Measurements from ENCODE around the gene PHF21B.

PHF21B gene

GRCh38 chr22:45000330-45000729 is 9.5 kb downstream of the PHF21B start:
- no peak overlapping the region for H3K4me2 ChIP-seq (ENCODE audit: low read length)
- H3K9me3 ChIP-seq (ENCODE audit: low read length): no peaks in the 10 kb centered on the region
- no peak overlapping the region for H3K4me3 ChIP-seq (ENCODE audit: low read depth, low read length, poor library complexity, severe bottlenecking)
- no peaks in the 10 kb centered on the region for H3K27me3 ChIP-seq (ENCODE audit: insufficient read depth, low read length)
- TF ChIP-seq EZH2 (IDR thresholded peaks at IDR 0.05; ENCODE audit: borderline replicate concordance, low read length) (no peak), CTCF (IDR thresholded peaks at IDR 0.05; ENCODE audit: low read length) (no peak)
- no peak overlapping the region for H3K27ac ChIP-seq (ENCODE audit: low read depth, low read length, poor library complexity, severe bottlenecking)
- no peak overlapping the region for H3K9ac ChIP-seq (ENCODE audit: low read length)
- H4K20me1 ChIP-seq (ENCODE audit: insufficient read depth, low read length): no peaks in the 10 kb centered on the region
- H3K4me1 ChIP-seq (ENCODE audit: insufficient read depth, low read length, severe bottlenecking): no peaks in the 10 kb centered on the region
- no peaks in the 10 kb centered on the region for H3K79me2 ChIP-seq (ENCODE audit: insufficient read depth, low read length)
- no peaks in the 10 kb centered on the region for H3K9me2 ChIP-seq (ENCODE audit: low read depth, low read length)
- H3K36me3 ChIP-seq (ENCODE audit: insufficient read depth, low read length): no peaks in the 10 kb centered on the region
- H2AFZ ChIP-seq (ENCODE audit: low read length): no peak overlapping the region
- H3F3A ChIP-seq (ENCODE audit: insufficient read depth, low read length): no peaks in the 10 kb centered on the region

- Histone ChIP-seq H3K9ac (ENCODE audit: low read length) (no peak overlapping the region), H3K27me3 (ENCODE audit: insufficient read depth, low read length) (no peaks in the 10 kb centered on the region), H3K4me3 (ENCODE audit: low read depth, low read length, poor library complexity, severe bottlenecking) (no peak overlapping the region), H3K36me3 (ENCODE audit: insufficient read depth, low read length) (no peaks in the 10 kb centered on the region), H2AFZ (ENCODE audit: low read length) (no peak overlapping the region), H3K27ac (ENCODE audit: low read depth, low read length, poor library complexity, severe bottlenecking) (no peak overlapping the region), H3K4me2 (ENCODE audit: low read length) (no peak overlapping the region), H4K20me1 (ENCODE audit: insufficient read depth, low read length) (no peaks in the 10 kb centered on the region), H3K4me1 (ENCODE audit: insufficient read depth, low read length, severe bottlenecking) (no peaks in the 10 kb centered on the region), H3K9me2 (ENCODE audit: low read depth, low read length) (no peaks in the 10 kb centered on the region), H3K9me3 (ENCODE audit: low read length) (no peaks in the 10 kb centered on the region), H3K79me2 (ENCODE audit: insufficient read depth, low read length) (no peaks in the 10 kb centered on the region), H3F3A (ENCODE audit: insufficient read depth, low read length) (no peaks in the 10 kb centered on the region)
- TF ChIP-seq EZH2 (IDR thresholded peaks at IDR 0.05; ENCODE audit: borderline replicate concordance, low read length): no peak
- TF ChIP-seq CTCF (IDR thresholded peaks at IDR 0.05; ENCODE audit: low read length): no peak
Observed at GRCh38 chr22:44999687-45000086, 10.1 kb downstream of the PHF21B start.

- Histone ChIP-seq H3K9me3 (ENCODE audit: low read length) (no peaks in the 10 kb centered on the region), H3K79me2 (ENCODE audit: insufficient read depth, low read length) (no peaks in the 10 kb centered on the region), H4K20me1 (ENCODE audit: insufficient read depth, low read length) (no peaks in the 10 kb centered on the region), H3K27me3 (ENCODE audit: insufficient read depth, low read length) (no peaks in the 10 kb centered on the region), H3K9me2 (ENCODE audit: low read depth, low read length) (no peaks in the 10 kb centered on the region), H3K4me1 (ENCODE audit: insufficient read depth, low read length, severe bottlenecking) (no peaks in the 10 kb centered on the region), H3K9ac (ENCODE audit: low read length) (no peak overlapping the region), H3F3A (ENCODE audit: insufficient read depth, low read length) (no peaks in the 10 kb centered on the region), H2AFZ (ENCODE audit: low read length) (no peak overlapping the region), H3K4me3 (ENCODE audit: low read depth, low read length, poor library complexity, severe bottlenecking) (no peak overlapping the region), H3K36me3 (ENCODE audit: insufficient read depth, low read length) (no peaks in the 10 kb centered on the region), H3K4me2 (ENCODE audit: low read length) (no peak overlapping the region), H3K27ac (ENCODE audit: low read depth, low read length, poor library complexity, severe bottlenecking) (no peak overlapping the region)
- TF ChIP-seq CTCF (IDR thresholded peaks at IDR 0.05; ENCODE audit: low read length) (no peak), EZH2 (IDR thresholded peaks at IDR 0.05; ENCODE audit: borderline replicate concordance, low read length) (no peak)
Observed at GRCh38 chr22:44999231-44999630, 10.6 kb downstream of the PHF21B start.
